ENCODE results near the gene LRRC3B.

The LRRC3B gene

GRCh38 chr3:26713091-26713490 lies 90.5 kb downstream of the LRRC3B start:
- DNase-seq: no peak

- DNase-seq: no peak
Observed at GRCh38 chr3:26714485-26714884, 91.9 kb downstream of the LRRC3B start.

DNA sequence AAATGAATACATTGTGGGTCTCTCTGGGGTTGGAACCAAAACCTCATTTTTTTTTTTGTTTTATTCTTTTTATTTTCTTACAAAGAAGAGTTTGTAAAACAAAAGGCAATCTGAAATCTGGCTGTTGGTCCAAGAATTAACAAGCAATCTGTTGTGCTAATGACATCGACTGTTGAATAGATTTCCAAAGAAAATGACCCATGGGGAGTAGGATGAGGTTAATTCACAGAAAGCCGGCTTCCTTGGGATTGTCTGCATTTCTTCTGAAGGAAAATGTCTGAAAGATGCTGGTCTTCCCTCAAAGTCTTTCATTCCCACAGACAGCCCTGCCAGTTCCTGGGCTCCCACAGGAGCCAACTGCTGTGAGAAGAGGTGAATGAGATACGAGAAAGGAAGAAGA lies 92.9 kb downstream of the LRRC3B start:
- no peak for DNase-seq

- DNase-seq: no peak
Observed at GRCh38 chr3:26718315-26718714, 95.7 kb downstream of the LRRC3B start.

- no peak for DNase-seq
Observed at GRCh38 chr3:26719134-26719533, 96.6 kb downstream of the LRRC3B start.

DNA sequence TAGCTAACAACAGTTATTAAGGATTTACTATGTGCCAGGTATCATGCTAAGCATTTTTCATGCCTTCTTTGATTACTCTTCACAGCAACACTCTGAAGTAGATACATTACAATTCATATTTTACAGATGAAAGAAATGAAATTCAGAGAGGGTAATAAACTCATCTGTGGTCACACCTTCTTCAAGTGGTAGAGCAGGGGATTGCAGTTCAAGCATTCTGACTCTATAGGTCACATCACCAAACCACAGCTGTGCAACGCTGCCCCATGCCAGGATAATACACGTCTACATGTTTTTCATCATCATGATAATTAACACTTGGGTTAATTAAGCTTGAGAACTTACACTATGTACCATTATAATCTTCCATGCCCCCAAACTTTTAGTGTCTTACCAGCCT lies 98.5 kb downstream of the LRRC3B start:
- no peak for DNase-seq

GRCh38 chr3:26731843-26732242 lies 109.3 kb downstream of the LRRC3B start:
- no peak for DNase-seq

- no peak for DNase-seq
Observed at GRCh38 chr3:26750263-26750662, 127.7 kb downstream of the LRRC3B start.

- no peak for DNase-seq
Observed at GRCh38 chr3:26752466-26752865, 129.9 kb downstream of the LRRC3B start.

DNA sequence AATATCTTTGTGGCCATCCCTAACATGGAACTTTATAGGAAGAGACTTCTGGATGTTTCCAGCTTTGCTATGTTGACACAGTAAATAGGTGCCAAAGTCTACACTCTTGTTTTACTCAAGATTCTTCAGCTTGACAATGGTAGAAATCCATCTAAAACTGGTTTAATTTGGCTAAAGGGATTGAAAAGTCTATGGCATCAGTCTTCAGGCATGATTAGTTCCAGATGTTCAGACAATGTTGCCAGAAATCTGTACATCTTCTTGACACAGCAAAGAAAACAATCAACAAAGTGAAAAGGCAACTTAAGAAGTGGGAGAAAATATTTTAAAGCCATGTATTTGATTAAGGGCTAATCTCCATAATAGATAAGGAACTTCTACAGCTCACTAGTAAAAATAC lies 130.5 kb downstream of the LRRC3B start:
- DNase-seq: no peak

DNA sequence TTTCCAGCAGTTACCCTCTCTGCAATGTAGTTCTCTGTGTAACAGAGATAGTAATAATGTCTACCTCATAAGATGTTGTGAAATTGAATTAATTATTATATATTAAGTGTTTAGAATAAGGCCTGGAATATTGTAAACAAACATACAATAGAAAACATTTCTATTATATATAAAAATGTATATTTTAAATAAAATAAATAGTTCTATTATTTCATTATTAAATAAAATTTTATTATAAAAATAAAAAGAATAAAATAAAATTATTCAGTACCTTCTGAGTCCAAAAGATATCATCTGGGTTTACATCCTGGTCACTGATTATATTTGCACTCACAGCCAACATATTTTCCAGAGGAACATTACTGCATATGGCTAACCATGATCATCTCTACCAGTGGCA lies 135.4 kb downstream of the LRRC3B start:
- no peak for DNase-seq
